ENCODE results near the gene ACVR1C. TPM values are rescaled to one million over a fixed set of nuclear protein-coding genes. Genes with fewer than 3 reads are reported as not detected.
A peak's percentile ranks its signal among the peaks of the same experiment; 100 is the strongest.
"Not testable (repeated sequence)": the region's sequence is repeated elsewhere in the genome, so short reads cannot be mapped to it uniquely, and the experiment has no call there.

The ACVR1C gene
- total RNA-seq, 2 experiments from 2014 or later = 2.0 to 2.1 TPM

DNA sequence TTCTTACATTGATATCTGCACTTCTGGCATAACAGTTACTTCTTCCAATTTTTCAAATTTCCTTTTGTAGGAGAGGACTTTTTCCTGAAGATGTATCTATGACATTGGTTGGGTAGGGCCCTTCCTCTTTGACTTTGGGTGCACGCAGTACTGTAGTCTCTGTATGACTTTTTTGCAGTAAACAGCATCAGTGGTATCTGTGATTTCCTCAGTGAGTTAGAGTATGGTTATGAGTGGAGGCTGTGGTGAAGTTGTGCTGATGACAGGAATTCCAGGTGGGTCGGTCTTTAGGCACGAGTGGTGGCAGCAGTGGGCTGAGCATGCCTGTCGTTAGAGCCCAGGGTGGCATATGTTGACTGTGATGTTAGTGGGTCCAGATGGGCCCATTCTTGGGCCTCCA is 17.6 kb downstream of the ACVR1C start:
- ATAC-seq (ENCODE audit: low read depth) = no peak
- H3K9me3 Mint-ChIP-seq = peaks cover 9% of the 10 kb centered on the region
- POLR2A ChIA-PET = no interaction called here

DNA sequence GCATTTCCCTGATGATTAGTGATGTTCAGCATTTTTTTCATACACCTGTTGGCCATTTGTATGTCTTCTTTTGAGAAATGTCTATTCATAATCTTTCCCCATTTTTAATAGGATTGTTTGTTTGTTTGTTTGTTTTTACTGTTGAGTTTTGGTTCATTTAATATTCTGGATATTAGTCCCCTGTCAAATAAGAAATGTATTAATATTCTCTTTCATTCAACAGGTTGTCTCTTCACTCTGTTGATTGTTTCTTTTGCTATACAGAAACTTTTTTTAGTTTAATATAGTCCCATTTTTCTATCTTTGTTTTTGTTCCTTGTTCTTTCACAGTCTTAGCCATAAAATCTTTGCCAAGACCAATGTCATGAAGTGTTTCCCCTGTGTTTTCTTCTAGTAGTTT is 22.1 kb downstream of the ACVR1C start:
- no peak for ATAC-seq (ENCODE audit: low read depth)
- peaks cover 12% of the 10 kb centered on the region for H3K27me3 Mint-ChIP-seq

More for the DNA sequence above, 17.6 kb downstream of the ACVR1C start:
- Mint-ChIP-seq H3K27ac (no peak overlapping the region), H3K4me1 (peaks cover 4% of the 10 kb centered on the region), H3K36me3 (peaks cover 5% of the 10 kb centered on the region), H3K4me3 (no peak overlapping the region), H3K27me3 (peaks cover 10% of the 10 kb centered on the region)
- DNase-seq = no peak

DNA sequence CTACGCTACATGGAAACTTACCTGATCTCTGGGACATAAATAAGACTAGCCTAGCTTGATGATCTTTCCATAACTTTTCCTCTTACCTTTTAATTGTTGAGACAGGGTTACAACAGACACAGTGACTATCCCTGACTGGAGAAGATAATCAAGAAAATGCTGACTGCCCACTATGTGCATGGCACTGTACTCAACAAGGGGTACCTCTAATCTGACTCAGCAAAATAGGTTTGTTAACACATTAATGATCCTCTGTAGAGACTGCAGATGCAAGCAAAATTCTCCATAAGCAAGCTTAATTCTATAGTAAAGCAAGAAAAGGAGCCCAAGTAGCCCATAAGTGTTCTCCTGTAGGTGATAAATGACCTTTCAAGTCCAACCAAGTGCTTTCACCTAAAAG is 25.5 kb downstream of the ACVR1C start:
- Mint-ChIP-seq H3K36me3 (no peaks in the 10 kb centered on the region), H3K4me3 (no peak overlapping the region), H3K27ac (no peak overlapping the region), H3K4me1 (no peaks in the 10 kb centered on the region), H3K27me3 (peaks cover 9% of the 10 kb centered on the region), H3K9me3 (no peaks in the 10 kb centered on the region)
- no peak for ATAC-seq (ENCODE audit: low read depth)
- DNase-seq = no peak
- POLR2A ChIA-PET = no interaction called here

More for the DNA sequence above, 22.1 kb downstream of the ACVR1C start:
- H3K36me3 Mint-ChIP-seq = peaks cover 5% of the 10 kb centered on the region
- no peak for DNase-seq
- H3K4me1 Mint-ChIP-seq = peaks cover 3% of the 10 kb centered on the region
- H3K4me3 Mint-ChIP-seq = no peak overlapping the region
- H3K9me3 Mint-ChIP-seq = peaks cover 7% of the 10 kb centered on the region
- no peak overlapping the region for H3K27ac Mint-ChIP-seq
- POLR2A ChIA-PET = no interaction called here

DNA sequence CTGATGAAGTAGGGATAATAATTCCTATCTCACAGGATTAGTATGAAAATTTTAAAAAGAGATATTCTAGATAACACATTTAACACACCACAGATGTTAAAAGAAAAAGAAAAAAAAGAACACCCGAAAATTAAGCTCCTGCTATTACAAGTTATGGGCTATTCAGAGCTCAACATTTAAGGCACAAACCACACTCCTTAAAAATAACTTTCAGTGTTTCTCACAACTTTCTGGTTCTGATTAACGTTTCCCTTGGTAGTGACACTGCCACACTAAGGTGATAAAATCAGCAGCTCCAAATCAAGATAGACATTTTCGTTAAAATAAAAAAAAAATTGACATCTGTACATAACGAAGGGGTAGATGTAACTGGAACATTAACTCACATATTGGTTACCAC is 26.9 kb downstream of the ACVR1C start:
- POLR2A ChIA-PET = no interaction called here
- no peak overlapping the region for H3K4me3 Mint-ChIP-seq
- ATAC-seq (ENCODE audit: low read depth) (no peak), DNase-seq (no peak)
- H3K27me3 Mint-ChIP-seq = peaks cover 6% of the 10 kb centered on the region
- no peaks in the 10 kb centered on the region for H3K36me3 Mint-ChIP-seq
- no peak overlapping the region for H3K27ac Mint-ChIP-seq
- peaks cover 3% of the 10 kb centered on the region for H3K4me1 Mint-ChIP-seq
- H3K9me3 Mint-ChIP-seq = no peaks in the 10 kb centered on the region

DNA sequence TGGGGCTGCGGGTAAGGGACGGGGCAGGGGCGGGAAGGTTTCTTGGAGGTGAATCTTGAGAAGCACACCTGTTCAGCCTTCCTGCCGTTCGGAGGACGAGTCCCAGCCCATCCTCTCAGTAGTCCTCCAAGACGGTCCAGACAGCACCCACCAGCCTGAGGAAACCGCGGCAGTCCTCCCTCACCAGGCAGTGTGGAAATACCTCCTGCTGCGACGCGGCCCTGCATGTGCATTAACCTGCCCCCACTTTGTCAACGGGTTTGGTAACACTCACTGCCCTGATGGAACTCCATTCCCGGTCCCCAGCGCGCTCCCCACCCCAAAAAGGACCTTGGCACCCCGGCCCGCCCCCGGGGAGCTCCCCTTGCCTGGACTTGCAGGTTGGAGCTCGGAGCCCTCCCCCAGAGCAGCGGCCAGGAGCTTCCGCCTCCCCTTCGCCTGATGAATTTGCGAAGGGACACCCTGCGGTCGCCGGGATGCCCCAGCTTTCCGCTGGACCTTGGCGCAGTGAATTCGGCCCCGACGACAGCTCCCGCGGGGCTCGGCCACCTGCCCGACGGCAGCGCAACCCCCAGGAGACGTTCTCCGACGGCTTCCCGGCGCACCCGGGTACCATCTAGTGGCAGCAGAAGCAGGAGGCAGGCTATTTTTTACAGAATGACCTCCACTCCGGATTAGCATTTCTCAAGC is 31.5 kb downstream of the ACVR1C start:
- DNase-seq = peak; percentile 70
- ATAC-seq (ENCODE audit: low read depth) = peak; percentile 85
- Mint-ChIP-seq H3K36me3 (no peaks in the 10 kb centered on the region), H3K9me3 (no peaks in the 10 kb centered on the region), H3K4me3 (peak overlapping the region; percentile 66), H3K27me3 (peaks cover 6% of the 10 kb centered on the region), H3K27ac (no peak overlapping the region), H3K4me1 (peaks cover 7% of the 10 kb centered on the region)
- POLR2A ChIA-PET = no interaction called here

DNA sequence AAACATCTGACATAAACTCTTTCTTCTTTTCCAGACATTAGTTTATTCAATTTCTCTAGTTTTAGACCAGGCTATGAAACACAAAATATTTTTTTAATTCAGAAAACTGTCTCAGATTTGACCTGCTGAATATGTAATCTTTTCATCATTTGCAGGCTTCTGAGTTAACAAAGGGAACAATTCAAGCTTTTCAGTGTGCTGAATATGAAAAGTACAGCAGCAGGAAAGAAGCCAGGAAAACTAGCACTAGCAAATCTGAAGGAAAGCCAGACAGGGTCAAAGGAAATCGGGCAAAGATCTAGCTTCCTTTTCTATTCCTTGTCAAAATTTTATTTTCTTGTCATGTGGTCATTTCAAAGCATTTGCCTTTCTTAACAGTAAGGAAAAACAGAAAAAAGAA is 35.3 kb downstream of the ACVR1C start:
- POLR2A ChIA-PET = no interaction called here
- DNase-seq (no peak), ATAC-seq (ENCODE audit: low read depth) (no peak)
- H3K36me3 Mint-ChIP-seq = no peaks in the 10 kb centered on the region
- H3K27ac Mint-ChIP-seq = no peak overlapping the region
- peaks cover 6% of the 10 kb centered on the region for H3K27me3 Mint-ChIP-seq
- H3K4me1 Mint-ChIP-seq = peaks cover 8% of the 10 kb centered on the region
- H3K4me3 Mint-ChIP-seq = no peak overlapping the region
- no peaks in the 10 kb centered on the region for H3K9me3 Mint-ChIP-seq

DNA sequence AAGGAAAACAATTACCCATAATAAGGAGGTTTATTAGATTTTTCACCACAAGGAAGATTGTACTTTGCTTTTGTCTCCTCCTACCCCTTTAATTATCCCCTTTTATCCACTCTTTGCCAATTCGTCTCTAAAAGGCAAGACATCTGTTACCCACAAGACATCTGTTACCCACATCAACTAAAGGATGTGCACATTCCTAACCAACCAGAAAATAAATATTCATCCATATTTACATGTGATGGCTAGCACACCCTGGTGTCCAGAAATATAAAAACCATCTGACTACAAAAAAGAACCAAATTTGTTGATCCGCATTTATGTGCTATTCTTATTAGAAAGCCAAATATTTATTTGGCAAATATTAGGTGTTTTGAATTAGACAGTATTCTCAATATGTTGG is 35.7 kb downstream of the ACVR1C start:
- Mint-ChIP-seq H3K27ac (no peak overlapping the region), H3K9me3 (no peaks in the 10 kb centered on the region), H3K4me1 (peaks cover 8% of the 10 kb centered on the region), H3K27me3 (peaks cover 6% of the 10 kb centered on the region), H3K4me3 (no peak overlapping the region), H3K36me3 (no peaks in the 10 kb centered on the region)
- POLR2A ChIA-PET = no interaction called here
- ATAC-seq (ENCODE audit: low read depth) (no peak), DNase-seq (no peak)

DNA sequence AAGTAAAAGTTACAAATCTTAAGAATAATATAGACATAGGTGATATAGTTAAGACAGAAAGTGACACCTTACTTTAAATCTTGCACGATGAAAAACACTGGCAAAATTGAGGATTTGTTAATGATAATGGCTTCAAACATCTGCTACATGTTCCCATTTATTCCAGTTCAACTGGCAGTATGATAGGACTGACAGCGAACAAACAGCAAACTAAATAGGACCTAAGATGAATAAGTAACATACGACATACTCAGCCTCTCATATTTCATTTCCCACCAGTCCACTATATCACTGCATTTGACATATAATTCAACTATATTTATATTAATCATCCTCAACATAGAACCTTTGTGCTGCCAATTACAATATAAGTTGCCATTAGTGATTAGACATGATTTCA is 36.3 kb downstream of the ACVR1C start:
- no peak for ATAC-seq (ENCODE audit: low read depth)
- POLR2A ChIA-PET = no interaction called here
- Mint-ChIP-seq H3K4me1 (peaks cover 5% of the 10 kb centered on the region), H3K27me3 (peaks cover 6% of the 10 kb centered on the region), H3K9me3 (no peaks in the 10 kb centered on the region), H3K27ac (no peak overlapping the region), H3K36me3 (no peaks in the 10 kb centered on the region), H3K4me3 (no peak overlapping the region)
- DNase-seq = no peak

DNA sequence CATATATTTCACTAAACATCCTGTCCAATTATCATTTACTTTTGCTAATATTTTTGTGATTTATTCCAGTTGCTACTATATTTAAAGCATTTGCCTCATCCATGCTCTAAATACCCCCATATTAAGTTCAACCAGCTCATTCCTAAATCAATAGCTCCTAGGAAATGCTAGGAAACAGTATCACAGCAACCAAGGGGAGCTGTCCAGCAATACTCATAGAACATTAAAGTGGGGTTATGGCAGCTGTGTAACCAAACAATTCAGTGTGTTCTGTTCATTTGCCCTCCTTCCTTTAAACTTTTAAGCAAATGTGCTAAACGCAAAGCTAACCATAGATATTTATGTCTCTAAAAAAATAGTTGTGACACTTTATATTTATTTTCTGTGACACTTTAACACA is 41.1 kb downstream of the ACVR1C start:
- ATAC-seq (ENCODE audit: low read depth) = no peak
- Mint-ChIP-seq H3K36me3 (no peaks in the 10 kb centered on the region), H3K27ac (no peak overlapping the region), H3K4me3 (no peak overlapping the region), H3K4me1 (peaks cover 1% of the 10 kb centered on the region), H3K27me3 (no peaks in the 10 kb centered on the region), H3K9me3 (peaks cover 3% of the 10 kb centered on the region)
- POLR2A ChIA-PET = no interaction called here
- no peak for DNase-seq

DNA sequence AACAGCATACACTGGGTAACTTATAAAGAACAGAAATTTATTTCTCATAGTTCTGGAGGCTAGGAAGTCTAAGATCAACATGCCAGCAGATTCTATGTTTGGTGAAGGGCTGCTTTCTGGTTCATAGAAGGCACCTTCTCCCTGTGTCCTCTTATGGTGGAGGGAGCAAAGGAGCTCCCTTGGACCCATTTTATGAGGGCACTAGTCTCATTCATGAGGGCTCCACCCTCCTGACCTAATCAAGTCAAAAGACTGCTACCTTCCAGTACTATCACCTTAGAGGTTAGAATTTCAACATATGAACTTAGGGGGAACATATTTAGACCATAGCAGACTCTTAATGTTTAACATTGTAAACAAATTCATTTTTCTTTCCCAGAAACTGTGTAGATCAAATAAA is 54.5 kb downstream of the ACVR1C start:
- Mint-ChIP-seq H3K27ac (no peak overlapping the region), H3K27me3 (peaks cover 2% of the 10 kb centered on the region), H3K4me1 (no peaks in the 10 kb centered on the region), H3K4me3 (no peak overlapping the region), H3K9me3 (no peaks in the 10 kb centered on the region), H3K36me3 (peaks cover 1% of the 10 kb centered on the region)
- POLR2A ChIA-PET = no interaction called here
- ATAC-seq (ENCODE audit: low read depth) (no peak), DNase-seq (no peak)

DNA sequence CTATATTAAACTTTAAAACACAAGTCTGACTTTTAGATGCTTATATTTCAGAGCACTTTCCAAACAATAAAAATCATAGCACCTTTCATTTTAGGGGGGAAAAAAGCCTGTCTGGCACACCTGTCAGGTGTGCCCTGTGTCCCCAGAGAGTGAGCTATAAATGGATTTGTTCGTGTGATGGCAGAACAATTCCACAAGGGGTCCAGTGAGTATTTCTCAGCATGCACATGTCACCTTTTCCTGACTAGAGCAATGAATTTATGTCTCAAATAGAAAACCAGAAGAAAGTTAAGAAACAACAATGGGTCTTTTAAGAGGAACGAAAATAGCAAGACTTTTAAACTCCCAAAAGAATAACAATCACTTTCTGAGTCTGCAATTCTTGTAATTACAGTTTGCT is 55.9 kb downstream of the ACVR1C start:
- Mint-ChIP-seq H3K27me3 (no peaks in the 10 kb centered on the region), H3K36me3 (peaks cover 1% of the 10 kb centered on the region), H3K4me3 (no peak overlapping the region), H3K9me3 (no peaks in the 10 kb centered on the region), H3K4me1 (no peaks in the 10 kb centered on the region), H3K27ac (no peak overlapping the region)
- POLR2A ChIA-PET = interaction anchor here (0.6 kb wide), 1 partner anchor 1504 kb away, joined by 3 read pairs; no protein-coding TSS in a partner anchor
- ATAC-seq (ENCODE audit: low read depth) (no peak), DNase-seq (no peak)

DNA sequence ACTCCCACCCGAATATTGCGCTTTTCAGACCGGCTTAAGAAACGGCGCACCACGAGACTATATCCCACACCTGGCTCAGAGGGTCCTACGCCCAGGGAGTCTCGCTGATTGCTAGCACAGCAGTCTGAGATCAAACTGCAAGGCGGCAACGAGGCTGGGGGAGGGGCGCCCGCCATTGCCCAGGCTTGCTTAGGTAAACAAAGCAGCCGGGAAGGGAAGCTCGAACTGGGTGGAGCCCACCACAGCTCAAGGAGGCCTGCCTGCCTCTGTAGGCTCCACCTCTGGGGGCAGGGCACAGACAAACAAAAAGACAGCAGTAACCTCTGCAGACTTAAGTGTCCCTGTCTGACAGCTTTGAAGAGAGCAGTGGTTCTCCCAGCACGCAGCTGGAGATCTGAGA is 62.0 kb downstream of the ACVR1C start:
- POLR2A ChIA-PET; H3K36me3 Mint-ChIP-seq; ATAC-seq (ENCODE audit: low read depth); H3K27me3 Mint-ChIP-seq; H3K4me3 Mint-ChIP-seq; DNase-seq; H3K4me1 Mint-ChIP-seq; H3K27ac Mint-ChIP-seq: not testable (repeated sequence)
- H3K9me3 Mint-ChIP-seq = peaks cover 11% of the 10 kb centered on the region

DNA sequence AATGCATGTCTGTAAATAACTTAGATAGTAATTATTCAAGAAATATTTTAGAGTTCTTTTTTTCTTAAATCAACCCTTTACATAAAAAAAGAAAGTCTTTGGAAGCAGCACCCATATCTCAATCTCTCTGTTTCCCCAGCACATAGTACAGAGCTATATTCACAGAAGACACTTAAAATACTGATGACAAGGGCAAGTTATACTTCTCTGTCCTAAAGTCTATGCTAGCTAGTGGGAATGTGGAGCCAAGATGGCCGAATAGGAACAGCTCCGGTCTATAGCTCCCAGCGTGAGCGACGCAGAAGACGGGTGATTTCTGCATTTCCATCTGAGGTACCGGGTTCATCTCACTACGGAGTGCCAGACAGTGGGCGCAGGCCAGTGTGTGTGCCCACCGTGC is 62.6 kb downstream of the ACVR1C start:
- POLR2A ChIA-PET; DNase-seq; H3K27me3 Mint-ChIP-seq; H3K4me3 Mint-ChIP-seq; H3K4me1 Mint-ChIP-seq; H3K27ac Mint-ChIP-seq; ATAC-seq (ENCODE audit: low read depth); H3K36me3 Mint-ChIP-seq: not testable (repeated sequence)
- H3K9me3 Mint-ChIP-seq = peaks cover 11% of the 10 kb centered on the region

DNA sequence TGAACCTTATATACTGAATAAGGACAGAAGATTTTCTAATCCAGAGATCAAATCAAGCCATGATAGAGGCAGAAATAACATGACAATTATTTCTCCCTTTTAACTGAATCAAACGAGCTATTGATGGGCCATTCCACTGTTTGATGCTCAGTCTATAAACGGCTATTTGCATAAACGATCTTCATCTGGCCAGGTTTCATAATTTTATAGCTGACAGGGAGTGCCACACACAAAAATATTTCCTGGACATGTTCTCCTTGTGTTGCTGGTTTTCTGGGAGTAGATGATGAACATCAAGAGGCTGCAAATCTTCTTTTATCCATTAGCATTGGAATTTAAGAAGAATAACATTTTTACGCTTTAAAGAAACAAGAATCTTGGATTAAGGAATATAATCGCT is 63.1 kb downstream of the ACVR1C start:
- POLR2A ChIA-PET = no interaction called here
- Mint-ChIP-seq H3K9me3 (peaks cover 11% of the 10 kb centered on the region), H3K4me3 (no peak overlapping the region), H3K27ac (no peak overlapping the region), H3K27me3 (no peaks in the 10 kb centered on the region), H3K4me1 (no peaks in the 10 kb centered on the region), H3K36me3 (peaks cover 1% of the 10 kb centered on the region)
- DNase-seq = no peak
- no peak for ATAC-seq (ENCODE audit: low read depth)

DNA sequence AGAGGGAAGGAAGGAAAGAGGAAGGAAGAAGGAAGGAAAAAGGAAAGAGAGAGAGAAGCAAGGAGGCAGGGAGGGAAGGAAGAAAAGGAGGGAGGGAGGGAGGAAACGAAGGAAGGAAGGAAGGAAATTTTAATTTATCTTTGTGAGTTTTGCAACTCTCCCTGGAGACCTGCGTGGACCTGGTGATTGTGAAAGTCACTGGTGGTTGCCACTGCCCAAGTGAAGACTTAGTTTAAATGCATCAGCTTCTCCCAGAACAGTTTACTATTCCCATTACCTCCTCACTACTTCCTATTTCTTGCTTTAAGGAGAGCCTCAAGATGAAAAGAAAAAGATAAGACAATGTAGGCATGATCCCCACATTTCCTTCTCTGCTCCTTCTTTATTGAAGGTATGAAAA is 68.8 kb downstream of the ACVR1C start:
- H3K4me1 Mint-ChIP-seq = peaks cover 10% of the 10 kb centered on the region
- no peaks in the 10 kb centered on the region for H3K27me3 Mint-ChIP-seq
- DNase-seq (no peak), ATAC-seq (ENCODE audit: low read depth) (no peak)
- peaks cover 5% of the 10 kb centered on the region for H3K36me3 Mint-ChIP-seq
- H3K4me3 Mint-ChIP-seq = no peak overlapping the region
- H3K9me3 Mint-ChIP-seq = peaks cover 13% of the 10 kb centered on the region
- POLR2A ChIA-PET = no interaction called here
- H3K27ac Mint-ChIP-seq = no peak overlapping the region
